Heart left ventricle (tissue), 13 donors: ENCODE data around the gene TPRA1.

ENCODE experiments used
- CTCF ChIP-seq, 12 donors: fragments of 200-600 bp; sonication (generic) in 4 of 12; IDR thresholded peaks; one replicate each; pipeline versions ENCODE4 v1.5.0 to v1.8.0; 2018 to 2022; ENCODE audit warnings: antibody characterized with exemption in 12 of 12, mild to moderate bottlenecking in 5 of 12
- POLR2A ChIP-seq, 2 donors: fragments of 450-650 bp; IDR thresholded peaks; one replicate each; pipeline ENCODE4 v1.6.1; 2017; ENCODE audit warnings: antibody characterized with exemption in 2 of 2, mild to moderate bottlenecking in 2 of 2, moderate library complexity in 2 of 2
- donor health status: ischemic (EF 13 %, LVEDD 7.1; RV severe dilation, severe dysfunction).
- donor health status: DM: no; HTN: yes; CAD: no.
- donor health status: DM: no; HTN: no; CAD: no.
- donor health status: ischemic (EF 25% LVEDD 6.9; RV normal size, moderate dysfunction).
- donor health status: ischemic (EF 25% LVEDD 5.7; RV mildly dilated, moderate dysfunction).
- donor health status: ischemic (EF 35%, LVEDD 5.7; RV mildly dilated, moderate dysfunction).
- donor health status: nonischemic (EF 11% LVEDD 7.7; RV severe dilation, severe dysfunction).
- donor health status: DM: yes; HTN: yes; CAD: no.
- donor health status: PGD.
- donor health status: ischemic (EF 29% LVEDD 5.4; RV normal size, mild dysfunction).
- donor health status: nonischemic (EF 23%, LVEDD 6.1; RV moderate dilation, normal function).

GRCh38 chr3:127629467-127630403 is 39.2 kb upstream of the TPRA1 start:
- TF ChIP-seq POLR2A (IDR thresholded peaks at IDR 0.05) (no peak), CTCF (IDR thresholded peaks at IDR 0.05) (no peak)
